Stimulated activated effector memory CD8-positive, alpha-beta T cell treated with anti-CD3 and anti-CD28 coated beads, Interleukin-12 subunit alpha, Interleukin-12 subunit beta, amount 100 ng/mL, for 72 hours (primary cell): Measurements from ENCODE around the gene PARD3B.

ENCODE experiments used
- ATAC-seq: fragments of 150-1000 bp; cut with Tn5 transposase; 2 replicates; pipeline ENCODE4 v1.10.0; 2021
- DNase-seq, 2 donors: peaks; one replicate each; pipeline ENCODE4 v3.0.0; 2021 to 2022; ENCODE audit warnings: low spot score in 2 of 2
- H3K27ac Mint-ChIP-seq: one replicate; pipeline ENCODE4 v1.8.0; 2022; ENCODE audit warnings: mild to moderate bottlenecking, mixed read lengths
- H3K36me3 Mint-ChIP-seq: one replicate; pipeline ENCODE4 v1.8.0; 2022; ENCODE audit warnings: mild to moderate bottlenecking, mixed read lengths
- H3K4me1 Mint-ChIP-seq: one replicate; pipeline ENCODE4 v1.8.0; 2022; ENCODE audit warnings: mixed read lengths
- H3K4me3 Mint-ChIP-seq: one replicate; pipeline ENCODE4 v1.8.0; 2022; ENCODE audit warnings: mild to moderate bottlenecking, mixed read lengths
- H3K9me3 Mint-ChIP-seq: one replicate; pipeline ENCODE4 v1.8.0; 2022; ENCODE audit warnings: mixed read lengths

The PARD3B gene

GRCh38 chr2:205094031-205094430, 548.8 kb downstream of the PARD3B start:
- no peak for ATAC-seq
- H3K9me3 Mint-ChIP-seq, result peaks cover 2% of the 10 kb centered on the region
- no peak overlapping the region for H3K27ac Mint-ChIP-seq
- no peak overlapping the region for H3K4me3 Mint-ChIP-seq
- H3K36me3 Mint-ChIP-seq, result no peaks in the 10 kb centered on the region
- no peaks in the 10 kb centered on the region for H3K4me1 Mint-ChIP-seq
- no peak for DNase-seq

- no peaks in the 10 kb centered on the region for H3K4me1 Mint-ChIP-seq
- no peak for DNase-seq
- no peak overlapping the region for H3K27ac Mint-ChIP-seq
- no peak overlapping the region for H3K4me3 Mint-ChIP-seq
- ATAC-seq, result no peak
- no peaks in the 10 kb centered on the region for H3K9me3 Mint-ChIP-seq
- no peaks in the 10 kb centered on the region for H3K36me3 Mint-ChIP-seq
Observed at GRCh38 chr2:205103699-205104098, 558.4 kb downstream of the PARD3B start.

- DNase-seq, result no peak
- no peaks in the 10 kb centered on the region for H3K4me1 Mint-ChIP-seq
- H3K36me3 Mint-ChIP-seq, result no peaks in the 10 kb centered on the region
- no peak overlapping the region for H3K4me3 Mint-ChIP-seq
- H3K9me3 Mint-ChIP-seq, result no peaks in the 10 kb centered on the region
- no peak overlapping the region for H3K27ac Mint-ChIP-seq
- no peak for ATAC-seq
Observed at GRCh38 chr2:205107810-205108209, 562.5 kb downstream of the PARD3B start.

- peaks cover 6% of the 10 kb centered on the region for H3K9me3 Mint-ChIP-seq
- ATAC-seq (no peak), DNase-seq (no peak)
- no peak overlapping the region for H3K27ac Mint-ChIP-seq
- no peaks in the 10 kb centered on the region for H3K36me3 Mint-ChIP-seq
- no peaks in the 10 kb centered on the region for H3K4me1 Mint-ChIP-seq
- no peak overlapping the region for H3K4me3 Mint-ChIP-seq
Observed at GRCh38 chr2:205115511-205115910, 570.2 kb downstream of the PARD3B start.

- Mint-ChIP-seq H3K36me3 (no peaks in the 10 kb centered on the region), H3K9me3 (peaks cover 6% of the 10 kb centered on the region), H3K4me1 (no peaks in the 10 kb centered on the region), H3K27ac (no peak overlapping the region), H3K4me3 (no peak overlapping the region)
- ATAC-seq (no peak), DNase-seq (no peak)
Observed at GRCh38 chr2:205117125-205117524, 571.9 kb downstream of the PARD3B start.

GRCh38 chr2:205119136-205119535, 573.9 kb downstream of the PARD3B start:
- Mint-ChIP-seq H3K36me3 (no peaks in the 10 kb centered on the region), H3K4me1 (no peaks in the 10 kb centered on the region), H3K4me3 (no peak overlapping the region), H3K9me3 (peaks cover 12% of the 10 kb centered on the region), H3K27ac (no peak overlapping the region)
- ATAC-seq (no peak), DNase-seq (no peak)

GRCh38 chr2:205128726-205129125, 583.5 kb downstream of the PARD3B start:
- Mint-ChIP-seq H3K27ac (no peak overlapping the region), H3K4me3 (no peak overlapping the region), H3K36me3 (no peaks in the 10 kb centered on the region), H3K4me1 (no peaks in the 10 kb centered on the region), H3K9me3 (no peaks in the 10 kb centered on the region)
- ATAC-seq (no peak), DNase-seq (no peak)

- H3K36me3 Mint-ChIP-seq, result no peaks in the 10 kb centered on the region
- DNase-seq, result no peak
- H3K4me3 Mint-ChIP-seq, result no peak overlapping the region
- H3K4me1 Mint-ChIP-seq, result no peaks in the 10 kb centered on the region
- H3K27ac Mint-ChIP-seq, result no peak overlapping the region
- H3K9me3 Mint-ChIP-seq, result no peaks in the 10 kb centered on the region
- no peak for ATAC-seq
Observed at GRCh38 chr2:205129531-205129930, 584.3 kb downstream of the PARD3B start.

- no peak for DNase-seq
- H3K27ac Mint-ChIP-seq, result no peak overlapping the region
- ATAC-seq, result no peak
- H3K4me1 Mint-ChIP-seq, result no peaks in the 10 kb centered on the region
- H3K9me3 Mint-ChIP-seq, result no peaks in the 10 kb centered on the region
- no peaks in the 10 kb centered on the region for H3K36me3 Mint-ChIP-seq
- no peak overlapping the region for H3K4me3 Mint-ChIP-seq
Observed at GRCh38 chr2:205130111-205130829, 585.0 kb downstream of the PARD3B start.

- Mint-ChIP-seq H3K27ac (no peak overlapping the region), H3K4me3 (no peak overlapping the region), H3K36me3 (no peaks in the 10 kb centered on the region), H3K4me1 (no peaks in the 10 kb centered on the region), H3K9me3 (peaks cover 4% of the 10 kb centered on the region)
- no peak for DNase-seq
- ATAC-seq, result no peak
Observed at GRCh38 chr2:205133544-205133943, 588.3 kb downstream of the PARD3B start.

- H3K4me1 Mint-ChIP-seq, result no peaks in the 10 kb centered on the region
- no peak for DNase-seq
Observed at GRCh38 chr2:205138735-205139134, 593.5 kb downstream of the PARD3B start.

GRCh38 chr2:205139822-205140463, 594.7 kb downstream of the PARD3B start:
- no peak for DNase-seq
- H3K9me3 Mint-ChIP-seq, result peaks cover 4% of the 10 kb centered on the region
- no peaks in the 10 kb centered on the region for H3K36me3 Mint-ChIP-seq
- no peak for ATAC-seq
- no peaks in the 10 kb centered on the region for H3K4me1 Mint-ChIP-seq
- no peak overlapping the region for H3K4me3 Mint-ChIP-seq
- H3K27ac Mint-ChIP-seq, result no peak overlapping the region

More at GRCh38 chr2:205138735-205139134, 593.5 kb downstream of the PARD3B start:
- ATAC-seq, result no peak
- H3K36me3 Mint-ChIP-seq, result no peaks in the 10 kb centered on the region
- peaks cover 4% of the 10 kb centered on the region for H3K9me3 Mint-ChIP-seq
- no peak overlapping the region for H3K27ac Mint-ChIP-seq
- H3K4me3 Mint-ChIP-seq, result no peak overlapping the region

- ATAC-seq (no peak), DNase-seq (no peak)
- no peaks in the 10 kb centered on the region for H3K36me3 Mint-ChIP-seq
- no peak overlapping the region for H3K27ac Mint-ChIP-seq
- H3K9me3 Mint-ChIP-seq, result peaks cover 4% of the 10 kb centered on the region
- H3K4me1 Mint-ChIP-seq, result no peaks in the 10 kb centered on the region
- no peak overlapping the region for H3K4me3 Mint-ChIP-seq
Observed at GRCh38 chr2:205141381-205141780, 596.1 kb downstream of the PARD3B start.

- Mint-ChIP-seq H3K27ac (no peak overlapping the region), H3K36me3 (no peaks in the 10 kb centered on the region)
- ATAC-seq, result no peak
Observed at GRCh38 chr2:205145888-205146287, 600.6 kb downstream of the PARD3B start.

GRCh38 chr2:205148755-205149154, 603.5 kb downstream of the PARD3B start:
- ATAC-seq (no peak), DNase-seq (no peak)
- Mint-ChIP-seq H3K27ac (no peak overlapping the region), H3K9me3 (no peaks in the 10 kb centered on the region), H3K4me1 (no peaks in the 10 kb centered on the region), H3K36me3 (no peaks in the 10 kb centered on the region), H3K4me3 (no peak overlapping the region)

More at GRCh38 chr2:205145888-205146287, 600.6 kb downstream of the PARD3B start:
- H3K4me1 Mint-ChIP-seq, result no peaks in the 10 kb centered on the region
- H3K9me3 Mint-ChIP-seq, result no peaks in the 10 kb centered on the region
- DNase-seq, result no peak
- no peak overlapping the region for H3K4me3 Mint-ChIP-seq

GRCh38 chr2:205156457-205156856, 611.2 kb downstream of the PARD3B start:
- Mint-ChIP-seq H3K27ac (no peak overlapping the region), H3K36me3 (no peaks in the 10 kb centered on the region), H3K4me3 (no peak overlapping the region), H3K9me3 (no peaks in the 10 kb centered on the region), H3K4me1 (no peaks in the 10 kb centered on the region)
- ATAC-seq, result no peak
- DNase-seq, result no peak
